GM11168 (cell line): ENCODE data around the gene COQ8B.

Source experiments
- in situ Hi-C: fragments of 300-500 bp; cut with MboI; formaldehyde crosslinking; loops from one replicate; pipeline ENCODE4 v1.12.0; 2022; ENCODE audit warnings: low sequenced_read_pairs; ENCODE audit not compliant: unreplicated experiment

Gene COQ8B

GRCh38 chr19:40672573-40673299, 44.0 kb downstream of the COQ8B start:
- in situ Hi-C loops, result loop anchor here (25.0 kb wide), 1 partner anchor 465 kb away; no protein-coding TSS in a partner anchor

GRCh38 chr19:40672038-40672437, 44.6 kb downstream of the COQ8B start:
- in situ Hi-C loops, result loop anchor here (25.0 kb wide), 1 partner anchor 465 kb away; no protein-coding TSS in a partner anchor

- in situ Hi-C loops, result loop anchor here (25.0 kb wide), 1 partner anchor 466 kb away; no protein-coding TSS in a partner anchor
Observed at GRCh38 chr19:40671404-40671803, 45.3 kb downstream of the COQ8B start.

GRCh38 chr19:40668991-40669614, 47.6 kb downstream of the COQ8B start:
- in situ Hi-C loops, result loop anchor here (25.0 kb wide), 1 partner anchor 468 kb away; no protein-coding TSS in a partner anchor

- in situ Hi-C loops, result loop anchor here (25.0 kb wide), 1 partner anchor 470 kb away; no protein-coding TSS in a partner anchor
Observed at GRCh38 chr19:40667602-40668001, 49.1 kb downstream of the COQ8B start.

GRCh38 chr19:40666803-40667438, 49.8 kb downstream of the COQ8B start:
- in situ Hi-C loops, result loop anchor here (25.0 kb wide), 1 partner anchor 470 kb away; no protein-coding TSS in a partner anchor

- in situ Hi-C loops, result loop anchor here (25.0 kb wide), 1 partner anchor 473 kb away; no protein-coding TSS in a partner anchor
Observed at GRCh38 chr19:40663695-40664692, 52.7 kb downstream of the COQ8B start.

- in situ Hi-C loops, result loop anchor here (25.0 kb wide), 1 partner anchor 474 kb away; no protein-coding TSS in a partner anchor
Observed at GRCh38 chr19:40662925-40663694, 53.6 kb downstream of the COQ8B start.

- in situ Hi-C loops, result loop anchor here (25.0 kb wide), 1 partner anchor 476 kb away; no protein-coding TSS in a partner anchor
Observed at GRCh38 chr19:40661616-40662015, 55.1 kb downstream of the COQ8B start.

- in situ Hi-C loops, result loop anchor here (5.0 to 25.0 kb wide), 2 partner anchors 153 to 478 kb away; no protein-coding TSS in a partner anchor
Observed at GRCh38 chr19:40659566-40659965, 57.1 kb downstream of the COQ8B start.

GRCh38 chr19:40659116-40659515, 57.6 kb downstream of the COQ8B start:
- in situ Hi-C loops, result loop anchor here (5.0 to 25.0 kb wide), 2 partner anchors 153 to 478 kb away; no protein-coding TSS in a partner anchor

GRCh38 chr19:40658031-40658430, 58.7 kb downstream of the COQ8B start:
- in situ Hi-C loops, result loop anchor here (5.0 to 25.0 kb wide), 2 partner anchors 154 to 479 kb away; no protein-coding TSS in a partner anchor

- in situ Hi-C loops, result loop anchor here (5.0 to 25.0 kb wide), 2 partner anchors 157 to 482 kb away; no protein-coding TSS in a partner anchor
Observed at GRCh38 chr19:40655684-40656083, 61.0 kb downstream of the COQ8B start.

- in situ Hi-C loops, result loop anchor here (25.0 kb wide), 1 partner anchor 485 kb away; no protein-coding TSS in a partner anchor
Observed at GRCh38 chr19:40652303-40652702, 64.4 kb downstream of the COQ8B start.

GRCh38 chr19:40650749-40651305, 65.9 kb downstream of the COQ8B start:
- in situ Hi-C loops, result loop anchor here (25.0 kb wide), 1 partner anchor 486 kb away; no protein-coding TSS in a partner anchor

GRCh38 chr19:40649903-40650675, 66.6 kb downstream of the COQ8B start:
- in situ Hi-C loops, result loop anchor here (25.0 kb wide), 1 partner anchor 487 kb away; no protein-coding TSS in a partner anchor

GRCh38 chr19:40646743-40647254, 69.9 kb downstream of the COQ8B start:
- in situ Hi-C loops, result no loop called here
